Measurements from ENCODE around the gene AADACL4.

DNA sequence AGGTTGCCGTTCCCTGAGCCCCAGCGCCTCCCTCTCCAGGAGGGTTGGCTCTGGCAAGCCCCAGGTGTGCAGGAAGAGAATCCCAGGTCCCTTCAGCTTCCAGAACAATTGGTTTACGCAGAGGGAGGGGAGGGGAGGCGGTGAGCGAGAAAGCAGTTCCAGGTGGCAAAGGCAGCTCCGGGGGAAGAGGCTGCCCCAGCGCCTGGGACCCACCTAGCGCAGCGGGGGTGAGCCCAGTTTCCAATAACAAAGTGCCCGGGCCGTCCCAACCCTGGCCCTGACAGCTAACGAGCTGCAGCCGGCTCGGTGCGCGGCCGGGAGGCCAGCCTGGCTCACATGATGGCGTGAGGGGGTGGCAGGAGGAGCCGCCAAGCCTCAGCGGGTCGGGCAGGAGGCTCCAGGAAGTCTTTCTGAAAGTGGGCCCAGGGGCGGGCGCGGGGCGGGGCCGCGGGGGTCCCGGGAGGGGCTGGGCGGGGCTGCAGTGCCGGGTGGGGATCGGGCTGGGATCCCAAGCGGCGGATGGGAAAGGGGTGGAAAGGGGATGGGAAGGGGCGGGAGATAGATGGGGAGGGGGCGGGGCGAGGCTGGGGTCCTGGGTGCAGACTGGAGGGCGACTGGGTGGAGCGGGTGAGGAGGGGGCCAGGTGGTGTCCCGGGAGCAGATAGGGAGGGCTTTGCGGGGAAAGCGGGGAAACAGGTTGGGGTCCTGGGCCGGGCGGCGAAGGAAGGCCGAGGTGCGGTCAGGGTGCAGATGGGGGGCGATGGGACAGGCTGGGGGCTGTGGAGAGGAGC, 48.7 kb upstream of the AADACL4 start:
- TF ChIP-seq, protein P1, sequence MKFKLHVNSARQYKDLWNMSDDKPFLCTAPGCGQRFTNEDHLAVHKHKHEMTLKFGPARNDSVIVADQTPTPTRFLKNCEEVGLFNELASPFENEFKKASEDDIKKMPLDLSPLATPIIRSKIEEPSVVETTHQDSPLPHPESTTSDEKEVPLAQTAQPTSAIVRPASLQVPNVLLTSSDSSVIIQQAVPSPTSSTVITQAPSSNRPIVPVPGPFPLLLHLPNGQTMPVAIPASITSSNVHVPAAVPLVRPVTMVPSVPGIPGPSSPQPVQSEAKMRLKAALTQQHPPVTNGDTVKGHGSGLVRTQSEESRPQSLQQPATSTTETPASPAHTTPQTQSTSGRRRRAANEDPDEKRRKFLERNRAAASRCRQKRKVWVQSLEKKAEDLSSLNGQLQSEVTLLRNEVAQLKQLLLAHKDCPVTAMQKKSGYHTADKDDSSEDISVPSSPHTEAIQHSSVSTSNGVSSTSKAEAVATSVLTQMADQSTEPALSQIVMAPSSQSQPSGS (IDR thresholded peaks at IDR 0.05; ENCODE audit: low read length) = no peak
- TF ChIP-seq, protein P2, sequence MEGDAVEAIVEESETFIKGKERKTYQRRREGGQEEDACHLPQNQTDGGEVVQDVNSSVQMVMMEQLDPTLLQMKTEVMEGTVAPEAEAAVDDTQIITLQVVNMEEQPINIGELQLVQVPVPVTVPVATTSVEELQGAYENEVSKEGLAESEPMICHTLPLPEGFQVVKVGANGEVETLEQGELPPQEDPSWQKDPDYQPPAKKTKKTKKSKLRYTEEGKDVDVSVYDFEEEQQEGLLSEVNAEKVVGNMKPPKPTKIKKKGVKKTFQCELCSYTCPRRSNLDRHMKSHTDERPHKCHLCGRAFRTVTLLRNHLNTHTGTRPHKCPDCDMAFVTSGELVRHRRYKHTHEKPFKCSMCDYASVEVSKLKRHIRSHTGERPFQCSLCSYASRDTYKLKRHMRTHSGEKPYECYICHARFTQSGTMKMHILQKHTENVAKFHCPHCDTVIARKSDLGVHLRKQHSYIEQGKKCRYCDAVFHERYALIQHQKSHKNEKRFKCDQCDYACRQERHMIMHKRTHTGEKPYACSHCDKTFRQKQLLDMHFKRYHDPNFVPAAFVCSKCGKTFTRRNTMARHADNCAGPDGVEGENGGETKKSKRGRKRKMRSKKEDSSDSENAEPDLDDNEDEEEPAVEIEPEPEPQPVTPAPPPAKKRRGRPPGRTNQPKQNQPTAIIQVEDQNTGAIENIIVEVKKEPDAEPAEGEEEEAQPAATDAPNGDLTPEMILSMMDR (IDR thresholded peaks at IDR 0.05 in 2 of 3, conservative IDR thresholded peaks at IDR 0.05 in 1 of 3; ENCODE audit: control insufficient read depth in 2 of 3, extremely low read depth in 1 of 3, insufficient read depth in 1 of 3, low read depth in 3 of 3, low read length in 3 of 3) = no peak
- TF ChIP-seq EP300 (IDR thresholded peaks at IDR 0.05; ENCODE audit: borderline replicate concordance in 1 of 2, control insufficient read depth in 1 of 2, low read depth in 2 of 2, low read length in 2 of 2) = no peak
- TF ChIP-seq, protein P3, sequence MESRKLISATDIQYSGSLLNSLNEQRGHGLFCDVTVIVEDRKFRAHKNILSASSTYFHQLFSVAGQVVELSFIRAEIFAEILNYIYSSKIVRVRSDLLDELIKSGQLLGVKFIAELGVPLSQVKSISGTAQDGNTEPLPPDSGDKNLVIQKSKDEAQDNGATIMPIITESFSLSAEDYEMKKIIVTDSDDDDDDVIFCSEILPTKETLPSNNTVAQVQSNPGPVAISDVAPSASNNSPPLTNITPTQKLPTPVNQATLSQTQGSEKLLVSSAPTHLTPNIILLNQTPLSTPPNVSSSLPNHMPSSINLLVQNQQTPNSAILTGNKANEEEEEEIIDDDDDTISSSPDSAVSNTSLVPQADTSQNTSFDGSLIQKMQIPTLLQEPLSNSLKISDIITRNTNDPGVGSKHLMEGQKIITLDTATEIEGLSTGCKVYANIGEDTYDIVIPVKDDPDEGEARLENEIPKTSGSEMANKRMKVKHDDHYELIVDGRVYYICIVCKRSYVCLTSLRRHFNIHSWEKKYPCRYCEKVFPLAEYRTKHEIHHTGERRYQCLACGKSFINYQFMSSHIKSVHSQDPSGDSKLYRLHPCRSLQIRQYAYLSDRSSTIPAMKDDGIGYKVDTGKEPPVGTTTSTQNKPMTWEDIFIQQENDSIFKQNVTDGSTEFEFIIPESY (IDR thresholded peaks at IDR 0.05) = no peak
- no peak for TF ChIP-seq POLR2A (IDR thresholded peaks at IDR 0.05; ENCODE audit: low read depth, low read length)
- no peak for TF ChIP-seq NFYB (IDR thresholded peaks at IDR 0.05; ENCODE audit: insufficient read depth, low read depth, low read length)

Measured in GM12878 (cell line).